ENCODE measurements around the gene GABRR3. TPM values are rescaled to one million over a fixed set of nuclear protein-coding genes. Genes with fewer than 3 reads are reported as not detected.

GABRR3 gene
- total and polyA plus RNA-seq, 2 experiments from 2014 or later, result not detected

- H3K27ac ChIP-seq, result no peak overlapping the region
- no peaks in the 10 kb centered on the region for H3K9me3 ChIP-seq (ENCODE audit: low read depth)
- peaks cover 19% of the 10 kb centered on the region for H3K4me1 ChIP-seq (ENCODE audit: low read depth)
- H3K36me3 ChIP-seq, result no peaks in the 10 kb centered on the region
- DNase-seq (ENCODE audit: low read depth in 1 of 2, low spot score in 1 of 2), result no peak
- TF ChIP-seq, protein P1, sequence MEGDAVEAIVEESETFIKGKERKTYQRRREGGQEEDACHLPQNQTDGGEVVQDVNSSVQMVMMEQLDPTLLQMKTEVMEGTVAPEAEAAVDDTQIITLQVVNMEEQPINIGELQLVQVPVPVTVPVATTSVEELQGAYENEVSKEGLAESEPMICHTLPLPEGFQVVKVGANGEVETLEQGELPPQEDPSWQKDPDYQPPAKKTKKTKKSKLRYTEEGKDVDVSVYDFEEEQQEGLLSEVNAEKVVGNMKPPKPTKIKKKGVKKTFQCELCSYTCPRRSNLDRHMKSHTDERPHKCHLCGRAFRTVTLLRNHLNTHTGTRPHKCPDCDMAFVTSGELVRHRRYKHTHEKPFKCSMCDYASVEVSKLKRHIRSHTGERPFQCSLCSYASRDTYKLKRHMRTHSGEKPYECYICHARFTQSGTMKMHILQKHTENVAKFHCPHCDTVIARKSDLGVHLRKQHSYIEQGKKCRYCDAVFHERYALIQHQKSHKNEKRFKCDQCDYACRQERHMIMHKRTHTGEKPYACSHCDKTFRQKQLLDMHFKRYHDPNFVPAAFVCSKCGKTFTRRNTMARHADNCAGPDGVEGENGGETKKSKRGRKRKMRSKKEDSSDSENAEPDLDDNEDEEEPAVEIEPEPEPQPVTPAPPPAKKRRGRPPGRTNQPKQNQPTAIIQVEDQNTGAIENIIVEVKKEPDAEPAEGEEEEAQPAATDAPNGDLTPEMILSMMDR (IDR thresholded peaks at IDR 0.05; ENCODE audit: low read depth, low read length), result no peak
- no peak overlapping the region for H3K4me3 ChIP-seq
- H3K27me3 ChIP-seq, result no peaks in the 10 kb centered on the region
Measured at GRCh38 chr3:98057631-98058030, 22.5 kb upstream of the GABRR3 start.

DNA sequence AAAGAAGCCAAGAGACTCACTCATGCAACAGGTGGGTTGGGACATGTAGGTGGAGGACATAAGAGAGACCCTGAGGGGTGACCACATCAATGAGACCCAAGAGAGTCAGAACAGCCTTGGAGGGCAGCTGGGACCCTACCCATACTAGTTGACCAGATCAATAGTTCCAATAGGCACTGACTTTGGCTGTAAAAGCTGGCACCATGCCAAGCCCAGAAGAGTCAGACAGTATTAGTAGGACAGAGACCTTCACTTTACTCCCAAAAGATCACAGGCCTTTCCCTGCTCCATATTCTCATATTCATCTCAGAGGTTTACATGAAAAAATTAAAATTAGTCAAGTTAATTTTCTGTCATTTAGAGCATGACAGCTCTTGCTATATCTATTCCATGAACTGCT, 20.9 kb upstream of the GABRR3 start:
- Histone ChIP-seq H3K27ac (no peak overlapping the region), H3K36me3 (no peaks in the 10 kb centered on the region), H3K4me1 (ENCODE audit: low read depth) (peaks cover 19% of the 10 kb centered on the region), H3K4me3 (no peak overlapping the region), H3K9me3 (ENCODE audit: low read depth) (no peaks in the 10 kb centered on the region), H3K27me3 (no peaks in the 10 kb centered on the region)
- TF ChIP-seq, protein P1 (IDR thresholded peaks at IDR 0.05; ENCODE audit: low read depth, low read length), result no peak
- DNase-seq (ENCODE audit: low read depth in 1 of 2, low spot score in 1 of 2), result no peak

DNA sequence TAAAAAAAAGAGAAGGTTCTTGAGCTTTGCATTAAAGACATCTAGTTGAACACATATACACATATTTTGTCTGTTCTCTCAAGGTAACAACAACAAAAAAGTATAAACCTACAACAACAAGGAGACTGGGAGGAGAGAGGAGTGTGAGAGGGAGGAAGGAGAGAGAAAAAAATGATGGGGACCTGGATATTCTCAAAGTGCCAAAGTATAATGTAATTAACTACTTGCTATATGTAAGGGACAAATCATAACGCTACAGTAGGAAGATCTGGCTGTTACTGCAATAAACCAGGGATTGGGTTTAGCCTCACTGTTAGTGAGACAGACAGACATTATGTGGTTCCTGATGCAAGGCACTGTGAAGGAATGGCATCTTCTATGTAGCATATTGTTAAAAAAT, 14.2 kb upstream of the GABRR3 start:
- TF ChIP-seq, protein P1 (IDR thresholded peaks at IDR 0.05; ENCODE audit: low read depth, low read length), result no peak
- Histone ChIP-seq H3K9me3 (ENCODE audit: low read depth) (no peaks in the 10 kb centered on the region), H3K27ac (no peak overlapping the region), H3K36me3 (no peaks in the 10 kb centered on the region), H3K4me3 (no peak overlapping the region), H3K4me1 (ENCODE audit: low read depth) (no peaks in the 10 kb centered on the region), H3K27me3 (no peaks in the 10 kb centered on the region)
- no peak for DNase-seq (ENCODE audit: low read depth in 1 of 2, low spot score in 1 of 2)

GRCh38 chr3:98048586-98048985, 13.5 kb upstream of the GABRR3 start:
- no peaks in the 10 kb centered on the region for H3K27me3 ChIP-seq
- H3K27ac ChIP-seq, result no peak overlapping the region
- DNase-seq (ENCODE audit: low read depth in 1 of 2, low spot score in 1 of 2), result no peak
- TF ChIP-seq, protein P1 (IDR thresholded peaks at IDR 0.05; ENCODE audit: low read depth, low read length), result no peak
- no peaks in the 10 kb centered on the region for H3K4me1 ChIP-seq (ENCODE audit: low read depth)
- no peak overlapping the region for H3K4me3 ChIP-seq
- no peaks in the 10 kb centered on the region for H3K36me3 ChIP-seq
- H3K9me3 ChIP-seq (ENCODE audit: low read depth), result no peaks in the 10 kb centered on the region

DNA sequence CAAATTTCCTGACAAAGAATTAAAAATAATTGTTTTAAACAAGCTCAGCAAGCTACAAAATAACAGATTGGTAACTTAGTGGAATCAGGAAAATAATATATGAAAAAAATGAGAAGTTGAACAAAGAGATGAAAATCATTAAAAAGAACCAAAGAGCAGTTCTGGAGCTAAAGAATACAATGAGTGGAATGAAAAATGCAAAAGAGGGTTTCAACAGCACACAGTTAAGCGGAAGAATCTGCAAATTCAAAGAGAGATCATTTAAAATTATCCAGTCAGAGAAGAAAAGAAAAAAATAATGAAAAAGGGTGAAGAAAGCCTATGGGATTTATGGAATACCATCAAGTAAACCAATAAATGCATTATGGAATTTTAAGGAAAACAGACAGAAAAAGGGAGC, 6.2 kb upstream of the GABRR3 start:
- DNase-seq (ENCODE audit: low read depth in 1 of 2, low spot score in 1 of 2), result no peak
- Histone ChIP-seq H3K9me3 (ENCODE audit: low read depth) (no peaks in the 10 kb centered on the region), H3K27ac (no peak overlapping the region), H3K4me1 (ENCODE audit: low read depth) (no peaks in the 10 kb centered on the region), H3K27me3 (no peaks in the 10 kb centered on the region), H3K4me3 (no peak overlapping the region), H3K36me3 (no peaks in the 10 kb centered on the region)
- TF ChIP-seq, protein P1 (IDR thresholded peaks at IDR 0.05; ENCODE audit: low read depth, low read length), result no peak
